Kidney epithelial cell (primary cell): Measurements from ENCODE around the gene SDF4. TPM values are rescaled to one million over a fixed set of nuclear protein-coding genes. Genes with fewer than 3 reads are reported as not detected.

ENCODE experiments used
- DNase-seq: peaks from one replicate; pipeline ENCODE4 v3.0.0-alpha.2; 2010; ENCODE audit warnings: low read depth
- H3K27me3 ChIP-seq: 2 replicates; pipeline ENCODE4 v1.6.0; 2011; ENCODE audit warnings: low read length; ENCODE audit not compliant: control insufficient read depth, insufficient read depth
- H3K36me3 ChIP-seq: 2 replicates; pipeline ENCODE4 v1.5.1; 2011; ENCODE audit warnings: low read length; ENCODE audit not compliant: control insufficient read depth, insufficient read depth
- H3K4me3 ChIP-seq: 2 replicates; pipeline ENCODE4 v1.5.1; 2011; ENCODE audit warnings: low read depth, mild to moderate bottlenecking, control low read depth, low read length
- CTCF ChIP-seq: IDR thresholded peaks from 2 replicates; pipeline ENCODE4 v1.5.1; 2011; ENCODE audit warnings: mild to moderate bottlenecking, moderate library complexity, low read length, control low read depth, inconsistent platforms; ENCODE audit not compliant: insufficient read depth, poor library complexity, severe bottlenecking
- total RNA-seq: library from RNA; depleted of rRNA; stranded (reverse); fragments of >200 nt; gene quantifications from 2 replicates; pipeline ENCODE4 v1.2.3, GENCODE V29; 2015

SDF4 gene
- total RNA-seq, 1 donor from 2014 or later = 153 TPM

GRCh38 chr1:1235016-1235744 lies 3.4 kb upstream of the SDF4 start:
- no peak for DNase-seq
- Histone ChIP-seq H3K36me3 (peaks cover 2% of the 10 kb centered on the region), H3K27me3 (peaks cover 16% of the 10 kb centered on the region), H3K4me3 (no peak overlapping the region)
- TF ChIP-seq CTCF = no peak

- Histone ChIP-seq H3K4me3 (no peak overlapping the region), H3K36me3 (peaks cover 2% of the 10 kb centered on the region), H3K27me3 (peaks cover 7% of the 10 kb centered on the region)
- no peak for DNase-seq
- no peak for TF ChIP-seq CTCF
These were observed 2.5 kb upstream of the SDF4 start for GRCh38 chr1:1234180-1234808.

- peaks cover 2% of the 10 kb centered on the region for H3K36me3 ChIP-seq
- H3K27me3 ChIP-seq = peaks cover 4% of the 10 kb centered on the region
- H3K4me3 ChIP-seq = no peak overlapping the region
- no peak for DNase-seq
- no peak for TF ChIP-seq CTCF
These were observed 1.7 kb upstream of the SDF4 start for GRCh38 chr1:1233567-1233892.

- Histone ChIP-seq H3K27me3 (peaks cover 3% of the 10 kb centered on the region), H3K4me3 (no peak overlapping the region), H3K36me3 (peaks cover 2% of the 10 kb centered on the region)
- no peak for TF ChIP-seq CTCF
- DNase-seq = no peak
These were observed 1.2 kb upstream of the SDF4 start for GRCh38 chr1:1232796-1233566.

GRCh38 chr1:1232208-1232795 lies 501 bp upstream of the SDF4 start, which contains the start of gene B3GALT6:
Gene B3GALT6 (plus strand): TSS chr1:1232237. CDS start chr1:1232279, 42 bp downstream.
- H3K27me3 ChIP-seq = no peaks in the 10 kb centered on the region
- peaks cover 4% of the 10 kb centered on the region for H3K36me3 ChIP-seq
- TF ChIP-seq CTCF = no peak
- peak within 1 kb of the TSS; percentile 87 for H3K4me3 ChIP-seq
- no peak for DNase-seq
